Measurements from ENCODE around the gene HAUS7.

GRCh38 chrX:153421856-153422255 lies 48.5 kb downstream of the HAUS7 start:
- TF ChIP-seq MYC (IDR thresholded peaks at IDR 0.05; ENCODE audit: borderline replicate concordance, low read length) (no peak), ZC3H11A (IDR thresholded peaks at IDR 0.05) (no peak)

All from A549 (cell line).